Endothelial cell of umbilical vein (primary cell): ENCODE results near the gene KCNK15. TPM values are rescaled to one million over a fixed set of nuclear protein-coding genes. Genes with fewer than 3 reads are reported as not detected.

Source experiments
- BruUV-seq: library from RNA; stranded (reverse); fragments of 400-500 nt; replicated peaks from 2 replicates; lab custom pipeline; 2021; lab: Mats Ljungman, UMichigan
- CTCF ChIA-PET: fragments of 300-600, 350-600 bp; sonication (Branson Sonifier 250); formaldehyde crosslinking; loops from one replicate; lab custom pipeline; 2021; ENCODE audit warnings: antibody characterized with exemption, inconsistent platforms; lab: Charles Lee
- POLR2A ChIA-PET: fragments of 300-600, 350-600 bp; sonication (Branson Sonifier 250); formaldehyde crosslinking; loops from one replicate; lab custom pipeline; 2021; ENCODE audit warnings: antibody characterized with exemption, inconsistent platforms; lab: Charles Lee
- DNase-seq: peaks from one replicate; pipeline ENCODE4 v3.0.0-alpha.2; 2011; ENCODE audit warnings: low read depth, low spot score
- FAIRE-seq: peaks from 2 replicates; lab custom pipeline; 2011; peaks lifted over from hg19 to GRCh38; lab: Jason Lieb, UNC
- H2AFZ ChIP-seq: 2 replicates; pipeline ENCODE4 v1.6.0; 2012; ENCODE audit warnings: low read depth, low read length, control low read depth, inconsistent platforms
- H3K27ac ChIP-seq: 2 replicates; pipeline ENCODE4 v1.5.1; 2011; ENCODE audit warnings: low read depth, mild to moderate bottlenecking, control low read depth, low read length, moderate library complexity; ENCODE audit not compliant: insufficient read depth
- H3K27me3 ChIP-seq, 2 experiments: 2 replicates each; pipeline versions ENCODE4 v1.6.0 to v1.6.1; 2011; ENCODE audit warnings: low read length in 2 of 2, mixed read lengths in 1 of 2; ENCODE audit not compliant: control insufficient read depth in 2 of 2, insufficient read depth in 2 of 2
- H3K36me3 ChIP-seq, 2 experiments: 2 replicates in 1 of 2; 3 replicates in 1 of 2; pipeline ENCODE4 v1.5.1; 2011; ENCODE audit warnings: low read length in 2 of 2, mild to moderate bottlenecking in 1 of 2, moderate library complexity in 1 of 2; ENCODE audit not compliant: control insufficient read depth in 2 of 2, insufficient read depth in 2 of 2; ENCODE audit errors: extremely low read depth in 1 of 2
- H3K4me1 ChIP-seq: 3 replicates; pipeline ENCODE4 v1.5.1; 2011; ENCODE audit warnings: mild to moderate bottlenecking, low read length; ENCODE audit not compliant: control insufficient read depth, insufficient read depth; ENCODE audit errors: extremely low read depth
- H3K4me2 ChIP-seq: 2 replicates; pipeline ENCODE4 v1.6.1; 2011; ENCODE audit warnings: low read length, control low read depth, mixed read lengths; ENCODE audit not compliant: insufficient read depth
- H3K4me3 ChIP-seq, 3 experiments: fragments of 200-600 bp in 1 of 3; sonication (generic), shearing (Covaris generic) in 1 of 3; replicated peaks in 1 of 3; 2 replicates each; pipeline ENCODE4 v1.5.1; 2011 to 2016; ENCODE audit warnings: control low read depth in 3 of 3, low read length in 3 of 3, mild to moderate bottlenecking in 2 of 3, inconsistent platforms in 1 of 3, low read depth in 1 of 3, moderate library complexity in 1 of 3; ENCODE audit not compliant: insufficient read depth in 1 of 3
- H3K79me2 ChIP-seq: 2 replicates; pipeline ENCODE4 v1.6.0; 2012; ENCODE audit warnings: low read length, inconsistent platforms; ENCODE audit not compliant: control insufficient read depth, insufficient read depth
- H3K9ac ChIP-seq: replicated peaks from 2 replicates; pipeline ENCODE3; 2011; ENCODE audit warnings: low read length, control low read depth; ENCODE audit not compliant: insufficient read depth; ENCODE audit errors: extremely low read depth
- H3K9me1 ChIP-seq: replicated peaks from 3 replicates; pipeline ENCODE4 v1.6.0; 2011; ENCODE audit warnings: mild to moderate bottlenecking, low read length; ENCODE audit not compliant: control insufficient read depth, insufficient read depth; ENCODE audit errors: extremely low read depth
- H3K9me3 ChIP-seq: replicated peaks from 2 replicates; pipeline ENCODE4 v1.5.1; 2012; ENCODE audit warnings: low read length, inconsistent platforms; ENCODE audit not compliant: control insufficient read depth, insufficient read depth
- H4K20me1 ChIP-seq: replicated peaks from 2 replicates; pipeline ENCODE3; 2011; ENCODE audit warnings: mild to moderate bottlenecking, low read length; ENCODE audit not compliant: control insufficient read depth, insufficient read depth; ENCODE audit errors: extremely low read depth
- CTCF ChIP-seq, 2 donors: IDR thresholded peaks; 1 replicate in 1 of 2; 2 replicates in 1 of 2; pipeline ENCODE4 v1.5.1; 2011; ENCODE audit warnings: low read length in 2 of 2, mild to moderate bottlenecking in 2 of 2, moderate library complexity in 2 of 2, control low read depth in 1 of 2, inconsistent platforms in 1 of 2, low read depth in 1 of 2; ENCODE audit not compliant: insufficient read depth in 1 of 2; ENCODE audit errors: extremely low read depth in 1 of 2
- EZH2 ChIP-seq: IDR thresholded peaks from 2 replicates; pipeline ENCODE4 v1.6.1; 2012; ENCODE audit warnings: borderline replicate concordance, low read depth, mild to moderate bottlenecking, moderate library complexity, low read length, inconsistent platforms; ENCODE audit not compliant: severe bottlenecking
- FOS ChIP-seq: IDR thresholded peaks from 2 replicates; pipeline ENCODE4 v1.6.1; 2011; ENCODE audit warnings: mild to moderate bottlenecking, low read length, moderate library complexity, borderline replicate concordance; ENCODE audit not compliant: insufficient read depth
- GATA2 ChIP-seq: IDR thresholded peaks from 2 replicates; pipeline ENCODE4 v1.7.0; 2011; ENCODE audit warnings: low read depth, mild to moderate bottlenecking, moderate library complexity, mixed read lengths, low read length; ENCODE audit not compliant: insufficient read length, insufficient read depth
- JUN ChIP-seq: IDR thresholded peaks from 2 replicates; pipeline ENCODE4 v1.6.1; 2011; ENCODE audit warnings: borderline replicate concordance, low read depth; ENCODE audit not compliant: insufficient read length, insufficient read depth
- MAX ChIP-seq: IDR thresholded peaks from 2 replicates; pipeline ENCODE4 v1.6.1; 2011; ENCODE audit not compliant: insufficient read depth, insufficient read length
- MYC ChIP-seq: IDR thresholded peaks from one replicate; pipeline ENCODE4 v1.6.1; 2011; ENCODE audit warnings: mild to moderate bottlenecking, low read depth, low read length
- POLR2A ChIP-seq: IDR thresholded peaks from 2 replicates; pipeline ENCODE4 v1.6.1; 2012; ENCODE audit warnings: low read depth, mild to moderate bottlenecking, control low read depth, low read length
- POLR2AphosphoS5 ChIP-seq: IDR thresholded peaks from 2 replicates; pipeline ENCODE4 v1.6.1; 2012; ENCODE audit warnings: low read depth, mild to moderate bottlenecking, control low read depth, low read length, moderate library complexity; ENCODE audit not compliant: insufficient read depth
- dilution Hi-C: fragments of 300-500 bp; cut with MboI; formaldehyde crosslinking; loops from one replicate; pipeline ENCODE4 v1.15.0; 2019; ENCODE audit warnings: low sequenced_read_pairs; ENCODE audit not compliant: extremely low pct_ligation_motif_present
- intact Hi-C: fragments of 100-400 bp; cut with micrococcal nuclease; formaldehyde crosslinking; loops from one replicate; pipeline ENCODE4 v1.10.0; 2022
- polyA plus RNA-seq, 4 experiments: library from polyadenylated mRNA; depleted of rRNA in 3 of 4; stranded (reverse) in 3 of 4; unstranded in 1 of 4; fragments of >200 nt; gene quantifications; 2 replicates each; pipeline versions ENCODE4 v1.2.1 to v1.2.3, GENCODE V29; 2011 to 2012; ENCODE audit warnings: missing spikeins in 1 of 4
- total RNA-seq: library from RNA; stranded (reverse); gene quantifications from 2 replicates; pipeline ENCODE4 v1.2.3, GENCODE V29; 2021

KCNK15 gene
- total and polyA plus RNA-seq, 2 donors (not counting 3 experiments of a cell fraction or from before 2014, with no cell fraction given) = 0.06 TPM; not detected in 1

GRCh38 chr20:44799691-44800090, 54.0 kb downstream of the KCNK15 start:
- H4K20me1 ChIP-seq = no peaks in the 10 kb centered on the region
- dilution Hi-C loops = no loop called here
- no peaks in the 10 kb centered on the region for H3K36me3 ChIP-seq
- CTCF ChIA-PET = interaction anchor here (0.7 to 1.9 kb wide), 2 partner anchors 15 to 67 kb away, joined by 3 to 12 read pairs; no protein-coding TSS in a partner anchor
- H3K79me2 ChIP-seq = no peaks in the 10 kb centered on the region
- no peak for TF ChIP-seq POLR2AphosphoS5
- no peak for TF ChIP-seq POLR2A
- no peak for TF ChIP-seq JUN
- TF ChIP-seq EZH2 = no peak
- TF ChIP-seq MYC = no peak
- no peak for TF ChIP-seq FOS
- TF ChIP-seq MAX = no peak
- no peak for TF ChIP-seq CTCF (IDR thresholded peaks at IDR 0.05; ENCODE audit: extremely low read depth in 1 of 2, insufficient read depth in 1 of 2, low read depth in 1 of 2, low read length in 2 of 2)
- TF ChIP-seq GATA2 = no peak
- no peak overlapping the region for H3K4me3 ChIP-seq
- no peaks in the 10 kb centered on the region for H3K9me1 ChIP-seq
- intact Hi-C loops = loop anchor here (1.0 kb wide), 1 partner anchor 68 kb away; no protein-coding TSS in a partner anchor
- peaks cover 2 to 3% of the 10 kb centered on the region in 2 experiments for H3K27me3 ChIP-seq
- no peak overlapping the region for H3K4me2 ChIP-seq
- no peak overlapping the region for H2AFZ ChIP-seq
- H3K9me3 ChIP-seq = no peaks in the 10 kb centered on the region
- H3K27ac ChIP-seq = no peak overlapping the region
- no TSS peak for BruUV-seq
- DNase-seq = no peak
- FAIRE-seq = no peak
- no peaks in the 10 kb centered on the region for H3K4me1 ChIP-seq
- H3K9ac ChIP-seq = no peak overlapping the region
- POLR2A ChIA-PET = no interaction called here
